Smooth muscle cell (in vitro differentiated cells): ENCODE measurements around the gene CHMP4A. TPM values are rescaled to one million over a fixed set of nuclear protein-coding genes. Genes with fewer than 3 reads are reported as not detected.

ENCODE experiments used
- DNase-seq: peaks from one replicate; lab custom pipeline; 2025; ENCODE audit not compliant: unreplicated experiment; lab: John Stamatoyannopoulos, UW
- H2AFZ ChIP-seq: fragments of 200-600 bp; sonication (generic); 2 replicates; pipeline ENCODE4 v1.6.0; 2016; ENCODE audit warnings: antibody characterized with exemption, low read depth, mild to moderate bottlenecking
- H3F3A ChIP-seq: fragments of 200-600 bp; sonication (generic); 2 replicates; pipeline ENCODE4 v1.6.0; 2017; ENCODE audit warnings: antibody characterized with exemption, low read depth
- H3K27ac ChIP-seq: fragments of 200-600 bp; sonication (generic); 2 replicates; pipeline ENCODE4 v1.5.1; 2016; ENCODE audit warnings: low read depth, mild to moderate bottlenecking
- H3K27me3 ChIP-seq: fragments of 200-600 bp; sonication (generic); 2 replicates; pipeline ENCODE4 v1.6.1; 2016; ENCODE audit warnings: low read depth, mild to moderate bottlenecking
- H3K36me3 ChIP-seq: fragments of 200-600 bp; sonication (generic); 2 replicates; pipeline ENCODE4 v1.5.1; 2016; ENCODE audit warnings: low read depth
- H3K4me1 ChIP-seq: fragments of 200-600 bp; sonication (generic); 2 replicates; pipeline ENCODE4 v1.5.1; 2016; ENCODE audit warnings: low read depth
- H3K4me2 ChIP-seq: fragments of 200-600 bp; sonication (generic); 2 replicates; pipeline ENCODE4 v1.6.0; 2016; ENCODE audit warnings: mild to moderate bottlenecking
- H3K4me3 ChIP-seq: fragments of 200-600 bp; sonication (generic); 2 replicates; pipeline ENCODE4 v1.5.1; 2016; ENCODE audit warnings: mild to moderate bottlenecking
- H3K79me2 ChIP-seq: fragments of 200-600 bp; sonication (generic); 2 replicates; pipeline ENCODE4 v1.6.0; 2016; ENCODE audit warnings: low read depth, mild to moderate bottlenecking
- H3K9ac ChIP-seq: fragments of 200-600 bp; sonication (generic); 2 replicates; pipeline ENCODE4 v1.6.0; 2016; ENCODE audit warnings: low read depth
- H3K9me3 ChIP-seq: fragments of 200-600 bp; sonication (generic); replicated peaks from 2 replicates; pipeline ENCODE4 v1.5.1; 2016; ENCODE audit warnings: low read depth
- H4K20me1 ChIP-seq: fragments of 200-600 bp; sonication (generic); 2 replicates; pipeline ENCODE4 v1.6.0; 2016; ENCODE audit warnings: low read depth
- CTCF ChIP-seq: fragments of 200-600 bp; sonication (generic); IDR thresholded peaks from 2 replicates; pipeline ENCODE4 v1.5.1; 2017; ENCODE audit warnings: borderline replicate concordance, mild to moderate bottlenecking, antibody characterized with exemption; ENCODE audit not compliant: insufficient read depth, poor library complexity, severe bottlenecking
- WGBS: methylation state at CpG from one replicate; pipeline ENCODE4 v1.1.7; 2016; ENCODE audit warnings: low lambda C conversion rate; 5-methylcytosine and 5-hydroxymethylcytosine counted together
- polyA plus RNA-seq: library from polyadenylated mRNA; unstranded; fragments of >200 nt; fragmentation: Nextera tagmentation; extraction: Ambion mirVana; gene quantifications from 2 replicates; pipeline ENCODE4 v1.2.1, GENCODE V29; 2016
- total RNA-seq: library from RNA; depleted of rRNA; stranded (reverse); fragments of >200 nt; gene quantifications from 2 replicates; pipeline ENCODE4 v1.2.3, GENCODE V29; 2014

Gene CHMP4A
- total and polyA plus RNA-seq, 2 experiments from 2014 or later, result 29.7 to 46.8 TPM

GRCh38 chr14:24177891-24178290 is 35.4 kb downstream of the CHMP4A start:
- Histone ChIP-seq H3K9ac (no peak overlapping the region), H3F3A (no peaks in the 10 kb centered on the region), H3K27ac (no peak overlapping the region), H3K4me3 (no peak overlapping the region), H4K20me1 (no peaks in the 10 kb centered on the region), H2AFZ (no peak overlapping the region), H3K79me2 (no peaks in the 10 kb centered on the region), H3K27me3 (no peaks in the 10 kb centered on the region), H3K36me3 (no peaks in the 10 kb centered on the region), H3K4me1 (no peaks in the 10 kb centered on the region), H3K4me2 (no peak overlapping the region), H3K9me3 (no peaks in the 10 kb centered on the region)
- TF ChIP-seq CTCF, result no peak
- WGBS, result 96% methylated on average over 14 of the region's 14 CpGs
- no peak for DNase-seq

- no peak overlapping the region for H3K4me2 ChIP-seq
- H3F3A ChIP-seq, result no peaks in the 10 kb centered on the region
- no peaks in the 10 kb centered on the region for H4K20me1 ChIP-seq
- H2AFZ ChIP-seq, result no peak overlapping the region
- H3K79me2 ChIP-seq, result no peaks in the 10 kb centered on the region
- TF ChIP-seq CTCF, result no peak
- H3K9me3 ChIP-seq, result no peaks in the 10 kb centered on the region
- peaks cover 4% of the 10 kb centered on the region for H3K4me1 ChIP-seq
- no peak overlapping the region for H3K9ac ChIP-seq
- H3K27ac ChIP-seq, result no peak overlapping the region
- no peaks in the 10 kb centered on the region for H3K36me3 ChIP-seq
- 98% methylated on average over 12 of the region's 12 CpGs for WGBS
- DNase-seq, result no peak
- H3K27me3 ChIP-seq, result no peaks in the 10 kb centered on the region
- no peak overlapping the region for H3K4me3 ChIP-seq
Observed at GRCh38 chr14:24177041-24177825, 36.1 kb downstream of the CHMP4A start.

GRCh38 chr14:24176599-24176998 is 36.7 kb downstream of the CHMP4A start:
- Histone ChIP-seq H2AFZ (no peak overlapping the region), H3K27ac (no peak overlapping the region), H3K4me3 (no peak overlapping the region), H3K9ac (no peak overlapping the region), H4K20me1 (no peaks in the 10 kb centered on the region), H3K9me3 (no peaks in the 10 kb centered on the region), H3K4me1 (peaks cover 6% of the 10 kb centered on the region), H3K36me3 (no peaks in the 10 kb centered on the region), H3K79me2 (no peaks in the 10 kb centered on the region), H3F3A (no peaks in the 10 kb centered on the region), H3K4me2 (no peak overlapping the region), H3K27me3 (no peaks in the 10 kb centered on the region)
- TF ChIP-seq CTCF, result no peak
- no peak for DNase-seq
- WGBS, result 99% methylated on average over 5 of the region's 5 CpGs

GRCh38 chr14:24172871-24173281 is 40.4 kb downstream of the CHMP4A start:
- Histone ChIP-seq H3K4me3 (peak overlapping the region; percentile 42), H3K79me2 (no peaks in the 10 kb centered on the region), H3K36me3 (no peaks in the 10 kb centered on the region), H3K4me1 (peaks cover 10% of the 10 kb centered on the region), H3K4me2 (peak overlapping the region; percentile 86), H3F3A (no peaks in the 10 kb centered on the region), H3K9me3 (no peaks in the 10 kb centered on the region), H3K27ac (no peak overlapping the region), H4K20me1 (no peaks in the 10 kb centered on the region), H2AFZ (no peak overlapping the region), H3K27me3 (no peaks in the 10 kb centered on the region), H3K9ac (no peak overlapping the region)
- WGBS, result 79% methylated on average over 20 of the region's 20 CpGs
- TF ChIP-seq CTCF, result no peak
- DNase-seq, result no peak
